NT2/D1 (cell line): ENCODE data around the gene CKAP5.

Experiments used
- SUZ12 ChIP-seq: IDR thresholded peaks from 2 replicates; pipeline ENCODE4 v1.6.1; 2011; ENCODE audit not compliant: insufficient read length, insufficient read depth; ENCODE audit errors: extremely low read depth
- YY1 ChIP-seq: IDR thresholded peaks from 2 replicates; pipeline ENCODE4 v1.6.1; 2011; ENCODE audit not compliant: insufficient read length, insufficient read depth

- no peak for TF ChIP-seq YY1
- no peak for TF ChIP-seq SUZ12
Observed at GRCh38 chr11:46738887-46739286, 107.2 kb downstream of the CKAP5 start.
